ENCODE data around the gene ACSL6.
A peak's percentile ranks its signal among the peaks of the same experiment; 100 is the strongest.

Gene ACSL6

GRCh38 chr5:131957721-131958441 lies 53.6 kb downstream of the ACSL6 start:
- Histone ChIP-seq H3K36me3 (no peaks in the 10 kb centered on the region), H3K9me3 (replicated peaks in 1 of 11) (no peaks in the 10 kb centered on the region), H3K9ac (no peak overlapping the region), H3K4me2 (peak overlapping the region in 6 of 11 experiments; percentile 1 to 45 (median 24); a peak in 7 of 22 replicates), H3K27ac (no peak overlapping the region), H4K20me1 (no peaks in the 10 kb centered on the region), H3K27me3 (no peaks in the 10 kb centered on the region), H3K4me1 (peaks cover 0 to 14% (median 3%) of the 10 kb centered on the region in 10 experiments; a peak in 9 of 20 replicates), H3K4me3 (no peak overlapping the region)
- TF ChIP-seq Cebpa-rat (IDR thresholded peaks at IDR 0.05) = no peak

GRCh38 chr5:131953969-131954368 lies 57.5 kb downstream of the ACSL6 start:
- peaks cover 0 to 25% (median 8%) of the 10 kb centered on the region in 10 experiments; a peak in 11 of 20 replicates for H3K4me1 ChIP-seq
- H3K9me3 ChIP-seq (replicated peaks in 1 of 11) = no peaks in the 10 kb centered on the region
- H3K27ac ChIP-seq = no peak overlapping the region
- no peaks in the 10 kb centered on the region for H3K27me3 ChIP-seq
- no peak overlapping the region for H3K4me3 ChIP-seq
- H3K36me3 ChIP-seq = no peaks in the 10 kb centered on the region
- no peak overlapping the region for H3K4me2 ChIP-seq
- no peak overlapping the region for H3K9ac ChIP-seq
- TF ChIP-seq Cebpa-rat (IDR thresholded peaks at IDR 0.05) = no peak
- H4K20me1 ChIP-seq = no peaks in the 10 kb centered on the region

- Histone ChIP-seq H3K9me3 (replicated peaks in 1 of 11) (no peaks in the 10 kb centered on the region), H3K36me3 (no peaks in the 10 kb centered on the region), H3K27me3 (no peaks in the 10 kb centered on the region), H4K20me1 (no peaks in the 10 kb centered on the region), H3K4me3 (no peak overlapping the region), H3K4me2 (peak overlapping the region in 5 of 11 experiments; percentile 3 to 31 (median 26); a peak in 6 of 22 replicates), H3K9ac (no peak overlapping the region), H3K4me1 (peaks cover 0 to 14% (median 7%) of the 10 kb centered on the region in 10 experiments; a peak in 8 of 20 replicates), H3K27ac (no peak overlapping the region)
- TF ChIP-seq Cebpa-rat (IDR thresholded peaks at IDR 0.05) = no peak
These were observed 59.1 kb downstream of the ACSL6 start for GRCh38 chr5:131952301-131952857.

GRCh38 chr5:131950706-131951105 lies 60.8 kb downstream of the ACSL6 start:
- no peaks in the 10 kb centered on the region for H3K27me3 ChIP-seq
- H3K9me3 ChIP-seq (replicated peaks in 1 of 11) = peaks cover 0 to 5% (median 0%) of the 10 kb centered on the region in 11 experiments; a peak in 3 of 22 replicates
- H3K9ac ChIP-seq = no peak overlapping the region
- peaks cover 8 to 15% (median 9%) of the 10 kb centered on the region in 10 experiments; a peak in 16 of 20 replicates for H3K4me1 ChIP-seq
- no peak for TF ChIP-seq Cebpa-rat (IDR thresholded peaks at IDR 0.05)
- no peak overlapping the region for H3K4me2 ChIP-seq
- H4K20me1 ChIP-seq = no peaks in the 10 kb centered on the region
- H3K36me3 ChIP-seq = no peaks in the 10 kb centered on the region
- H3K4me3 ChIP-seq = no peak overlapping the region
- no peak overlapping the region for H3K27ac ChIP-seq

GRCh38 chr5:131947445-131947844 lies 64.0 kb downstream of the ACSL6 start:
- TF ChIP-seq Cebpa-rat (IDR thresholded peaks at IDR 0.05) = no peak
- Histone ChIP-seq H3K9me3 (replicated peaks in 1 of 11) (peaks cover 0 to 16% (median 3%) of the 10 kb centered on the region in 11 experiments; a peak in 9 of 22 replicates), H3K4me1 (peaks cover 7 to 41% (median 24%) of the 10 kb centered on the region in 10 experiments; a peak in 19 of 20 replicates), H3K27ac (no peak overlapping the region), H3K4me3 (no peak overlapping the region), H3K4me2 (no peak overlapping the region), H3K9ac (no peak overlapping the region), H3K36me3 (no peaks in the 10 kb centered on the region), H4K20me1 (no peaks in the 10 kb centered on the region), H3K27me3 (no peaks in the 10 kb centered on the region)

- H3K4me3 ChIP-seq = peak within 1 kb of the TSS in 4 of 10 experiments; percentile 15 to 40 (median 26); a peak in 6 of 20 replicates
- peaks cover 3 to 50% (median 22%) of the 10 kb centered on the region in 10 experiments for H3K4me1 ChIP-seq
- peak within 1 kb of the TSS in 8 of 11 experiments; percentile 35 to 90 (median 67); a peak in 16 of 22 replicates for H3K4me2 ChIP-seq
- H3K27me3 ChIP-seq = no peaks in the 10 kb centered on the region
- no peaks in the 10 kb centered on the region for H4K20me1 ChIP-seq
- H3K9me3 ChIP-seq (replicated peaks in 1 of 11) = peaks cover 0 to 16% (median 3%) of the 10 kb centered on the region in 11 experiments; a peak in 9 of 22 replicates
- peak within 1 kb of the TSS in 9 of 11 experiments; percentile 22 to 80 (median 67); a peak in 14 of 22 replicates for H3K27ac ChIP-seq
- no peak for TF ChIP-seq Cebpa-rat (IDR thresholded peaks at IDR 0.05)
- H3K9ac ChIP-seq = peak within 1 kb of the TSS in 5 of 11 experiments; percentile 17 to 49 (median 42); a peak in 6 of 22 replicates
- no peaks in the 10 kb centered on the region for H3K36me3 ChIP-seq
These were observed 65.8 kb downstream of the ACSL6 start, which contains the start of gene MEIKIN for GRCh38 chr5:131945551-131946168. Gene MEIKIN (minus strand): TSS chr5:131945663. CDS start chr5:131945505, 158 bp downstream.

GRCh38 chr5:131944702-131945550 lies 66.5 kb downstream of the ACSL6 start:
- 0 out of 22 replicates have a peak, but pooled peaks of 1 of the 11 experiments have one; percentile 12 for TF ChIP-seq Cebpa-rat (IDR thresholded peaks at IDR 0.05)
- Histone ChIP-seq H3K36me3 (no peaks in the 10 kb centered on the region), H3K4me3 (peak overlapping the region in 4 of 10 experiments; percentile 15 to 40 (median 26); a peak in 6 of 20 replicates), H3K27me3 (no peaks in the 10 kb centered on the region), H3K9ac (peak overlapping the region in 5 of 11 experiments; percentile 17 to 49 (median 42); a peak in 6 of 22 replicates), H4K20me1 (no peaks in the 10 kb centered on the region), H3K4me2 (peak overlapping the region in 8 of 11 experiments; percentile 35 to 90 (median 67); a peak in 16 of 22 replicates), H3K9me3 (replicated peaks in 1 of 11) (peaks cover 0 to 16% (median 3%) of the 10 kb centered on the region in 11 experiments; a peak in 9 of 22 replicates), H3K27ac (peak overlapping the region in 9 of 11 experiments; percentile 22 to 80 (median 67); a peak in 14 of 22 replicates), H3K4me1 (peaks cover 10 to 58% (median 29%) of the 10 kb centered on the region in 10 experiments)

GRCh38 chr5:131943916-131944315 lies 67.5 kb downstream of the ACSL6 start:
- peak overlapping the region in 1 of 11 experiments; percentile 48; a peak in 4 of 22 replicates for H3K9ac ChIP-seq
- no peak overlapping the region for H3K4me3 ChIP-seq
- peak overlapping the region in 6 of 11 experiments; percentile 18 to 90 (median 68); a peak in 12 of 22 replicates for H3K4me2 ChIP-seq
- H3K36me3 ChIP-seq = no peaks in the 10 kb centered on the region
- H3K4me1 ChIP-seq = peaks cover 15 to 65% (median 34%) of the 10 kb centered on the region in 10 experiments
- H3K27ac ChIP-seq = peak overlapping the region in 5 of 11 experiments; percentile 67 to 80 (median 74); a peak in 10 of 22 replicates
- no peaks in the 10 kb centered on the region for H4K20me1 ChIP-seq
- H3K9me3 ChIP-seq (replicated peaks in 1 of 11) = peaks cover 0 to 16% (median 3%) of the 10 kb centered on the region in 11 experiments; a peak in 9 of 22 replicates
- no peaks in the 10 kb centered on the region for H3K27me3 ChIP-seq
- TF ChIP-seq Cebpa-rat (IDR thresholded peaks at IDR 0.05) = no peak

All from BLaER1 treated with 17β-estradiol and CSF1 and Interleukin-3, amounts not matched to agents 10 nM and 100 nM (cell line).